Thyroid gland (tissue), 4 donors: ENCODE results near the gene PAWR.

Experiments used
- CTCF ChIP-seq, 6 experiments: fragments of 200-600 bp in 3 of 6; fragments of 450-650 bp in 3 of 6; sonication (generic) in 3 of 6; IDR thresholded peaks; one replicate each; pipeline ENCODE4 v1.5.1; 2016 to 2019; ENCODE audit warnings: antibody characterized with exemption in 6 of 6, mild to moderate bottlenecking in 2 of 6, inconsistent platforms in 1 of 6, moderate library complexity in 1 of 6
- POLR2A ChIP-seq, 2 donors: fragments of 450-650 bp; IDR thresholded peaks; one replicate each; pipeline ENCODE4 v1.6.1; 2017; ENCODE audit warnings: antibody characterized with exemption in 2 of 2, mild to moderate bottlenecking in 2 of 2, moderate library complexity in 1 of 2

DNA sequence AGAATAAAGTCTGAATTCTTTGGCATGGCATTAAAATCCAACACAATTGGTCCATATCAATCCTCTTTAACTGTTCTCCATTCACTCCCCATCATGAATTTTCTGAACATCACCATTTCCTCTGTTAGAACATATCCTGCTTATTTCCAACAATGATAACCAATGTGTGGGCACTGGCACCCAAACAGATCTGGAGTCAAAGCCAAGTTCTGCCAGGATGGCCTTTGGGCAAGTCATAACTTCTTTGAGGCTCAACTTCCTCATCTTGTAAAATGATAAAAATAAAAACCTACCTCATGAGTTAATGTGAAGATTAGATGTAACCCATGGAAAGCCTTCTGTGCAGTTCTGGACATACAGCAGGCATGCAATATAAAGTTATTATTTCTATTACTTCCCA is 12.5 kb downstream of the PAWR start:
- no peak for TF ChIP-seq POLR2A (IDR thresholded peaks at IDR 0.05)
- no peak for TF ChIP-seq CTCF (IDR thresholded peaks at IDR 0.05)
